Psoas muscle (tissue), 8 donors: ENCODE measurements around the gene KLHL26. TPM values are rescaled to one million over a fixed set of nuclear protein-coding genes. Genes with fewer than 3 reads are reported as not detected.

Experiments
- ATAC-seq, 4 donors: fragments of 200-7000 bp; cut with Tn5 transposase; one replicate each; pipeline ENCODE4 v1.9.1; 2020; ENCODE audit warnings: moderate library complexity in 3 of 4, mild to moderate bottlenecking in 2 of 4
- DNase-seq, 2 donors: peaks; one replicate each; pipeline ENCODE4 v3.0.0-alpha.2; 2020
- H3K27ac ChIP-seq: fragments of 200-600 bp; one replicate; pipeline ENCODE4 v1.8.0; 2022
- H3K27me3 ChIP-seq, 3 donors: fragments of 200-600 bp in 1 of 3; one replicate each; pipeline versions ENCODE4 v1.6.1 to v1.8.0; 2013 to 2022; ENCODE audit warnings: low read length in 2 of 3, mild to moderate bottlenecking in 2 of 3, moderate library complexity in 1 of 3; ENCODE audit not compliant: insufficient read depth in 3 of 3
- H3K36me3 ChIP-seq, 2 donors: fragments of 200-600 bp in 1 of 2; one replicate each; pipeline versions ENCODE4 v1.6.1 to v1.8.0; 2013 to 2022; ENCODE audit warnings: low read depth in 1 of 2, mild to moderate bottlenecking in 1 of 2, moderate library complexity in 1 of 2; ENCODE audit not compliant: insufficient read depth in 1 of 2
- H3K4me1 ChIP-seq: fragments of 200-600 bp; one replicate; pipeline ENCODE4 v1.8.0; 2022
- H3K4me3 ChIP-seq: fragments of 200-600 bp; one replicate; pipeline ENCODE4 v1.8.0; 2022; ENCODE audit warnings: mild to moderate bottlenecking
- H3K9me3 ChIP-seq: fragments of 200-600 bp; one replicate; pipeline ENCODE4 v1.8.0; 2022
- CTCF ChIP-seq: fragments of 200-600 bp; IDR thresholded peaks from one replicate; pipeline ENCODE4 v1.8.0; 2022; ENCODE audit warnings: antibody characterized with exemption
- WGBS, 3 donors: extraction: QIAGEN DNeasy Blood & Tissue Kit; methylation state at CpG; one replicate each; pipeline versions ENCODE4 v1.1.6 to v1.1.7; 2013; 5-methylcytosine and 5-hydroxymethylcytosine counted together
- intact Hi-C, 2 donors: fragments of 100-400 bp; cut with DNase I; formaldehyde crosslinking; loops; one replicate each; pipeline versions ENCODE4 v1.11.0 to v1.14.2; 2022
- polyA plus RNA-seq, 3 donors: library from polyadenylated mRNA; stranded (reverse); fragments of 200-250 nt; gene quantifications; one replicate each; pipeline ENCODE4 v1.2.3, GENCODE V29; 2013
- total RNA-seq, 4 donors: library from RNA; stranded (reverse); fragmentation: NEBNext Ultra II Directional in 2 of 4; extraction: Animal tissue kit (Norgen Biotek cat#: 25700) in 2 of 4; gene quantifications; one replicate each; pipeline versions ENCODE4 v1.2.1 to v1.2.4, GENCODE V29; 2021 to 2023
- donor health status: healthy with polysubstance abuse.
- donor health status: DM: no; HTN: no; CAD: no; lungs with moderate emphysema.
- donor health status: Bipolar disorder and iron deficiency.
- donor health status: healthy.
- donor health status: DM: yes; HTN: yes; CAD: no.
- donor health status: DM: no; HTN: no; CAD: no.
- donor health status: DM: no; HTN: no; CAD: no.
- donor health status: DM: yes; HTN: yes; CAD: no.

The KLHL26 gene
- total and polyA plus RNA-seq, 7 donors = 3.1 to 9.9 (median 5.2) TPM

- Histone ChIP-seq H3K4me1 (peaks cover 46% of the 10 kb centered on the region), H3K4me3 (no peak overlapping the region), H3K36me3 (no peaks in the 10 kb centered on the region), H3K9me3 (no peaks in the 10 kb centered on the region), H3K27ac (peak overlapping the region; percentile 81), H3K27me3 (no peaks in the 10 kb centered on the region)
- TF ChIP-seq CTCF = no peak
- ATAC-seq (no peak), DNase-seq (no peak)
- WGBS, 3 donors = 88 to 93% (median 91%) methylated on average over 10 of the region's 10 CpGs
- intact Hi-C loops = no loop called here
Observed at GRCh38 chr19:18647807-18648206, 11.0 kb downstream of the KLHL26 start.

DNA sequence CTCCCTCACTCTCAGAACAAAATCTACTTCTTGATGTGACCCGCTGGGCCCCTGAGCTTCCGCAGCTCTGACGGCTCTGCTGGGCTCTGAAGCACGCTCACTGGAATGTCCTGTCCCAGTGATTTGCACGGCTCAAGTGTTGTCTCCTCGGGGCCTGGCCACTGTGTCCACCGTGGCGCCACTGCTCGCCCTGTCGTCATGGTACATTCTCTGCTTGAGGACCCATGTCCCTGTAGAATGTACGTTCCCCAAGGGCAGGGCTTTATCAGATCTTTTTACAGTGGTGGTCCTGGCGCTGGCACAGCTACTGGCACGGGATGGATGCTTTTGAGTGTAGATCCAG lies 12.1 kb downstream of the KLHL26 start:
- no peak for TF ChIP-seq CTCF
- no peaks in the 10 kb centered on the region for H3K36me3 ChIP-seq
- 23 to 27% (median 25%) methylated on average over 13 of the region's 13 CpGs for WGBS, 3 donors
- intact Hi-C loops = no loop called here
- peak overlapping the region; percentile 43 for H3K4me3 ChIP-seq
- ATAC-seq (peak; percentile 60 to 76 (median 70)), DNase-seq (peak; percentile 61 to 82)
- no peaks in the 10 kb centered on the region for H3K9me3 ChIP-seq
- peak overlapping the region; percentile 81 for H3K27ac ChIP-seq
- H3K27me3 ChIP-seq = no peaks in the 10 kb centered on the region
- peaks cover 46% of the 10 kb centered on the region for H3K4me1 ChIP-seq

DNA sequence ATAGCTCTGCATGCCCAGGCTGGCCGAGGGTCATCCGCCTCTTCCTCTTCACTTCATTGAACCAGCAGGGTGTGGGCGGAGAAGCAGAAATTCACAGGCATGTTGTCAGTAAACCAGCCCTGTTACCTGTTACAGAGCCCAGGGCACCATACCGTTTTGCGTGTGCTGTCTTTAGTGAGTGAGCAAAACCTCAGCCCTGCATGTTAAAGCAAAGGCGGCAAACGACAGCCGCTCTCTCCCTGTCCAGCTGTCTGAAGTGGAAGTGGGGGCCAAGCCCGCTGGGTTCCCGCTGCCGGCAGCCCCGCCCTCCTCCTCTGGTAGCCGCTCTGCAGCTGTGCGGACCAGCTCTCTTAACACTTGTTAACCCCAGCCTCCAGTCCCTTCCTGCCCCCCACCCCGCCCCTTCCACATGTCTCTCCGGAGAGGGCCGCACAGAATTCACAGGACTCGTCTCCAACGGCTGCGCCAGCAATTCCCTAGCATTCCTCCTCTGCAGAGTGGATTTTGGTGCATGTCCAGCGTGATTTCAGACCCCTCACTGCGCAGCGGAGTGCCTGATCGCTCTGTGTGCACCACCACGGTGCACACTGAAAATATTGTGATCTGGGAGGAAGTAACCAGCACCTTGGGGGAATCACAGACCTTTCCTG lies 12.7 kb downstream of the KLHL26 start:
- Histone ChIP-seq H3K9me3 (no peaks in the 10 kb centered on the region), H3K36me3 (no peaks in the 10 kb centered on the region), H3K4me3 (peak overlapping the region; percentile 43), H3K4me1 (peaks cover 46% of the 10 kb centered on the region), H3K27ac (peak overlapping the region; percentile 81), H3K27me3 (no peaks in the 10 kb centered on the region)
- ATAC-seq = peak; percentile 72 to 84 (median 80)
- WGBS, 3 donors = 13 to 23% (median 17%) methylated on average over 25 of the region's 25 CpGs
- TF ChIP-seq CTCF = no peak
- peak; percentile 77 to 91 for DNase-seq
- intact Hi-C loops = loop anchor here in 1 of 2 donors (10.0 kb wide), 1 partner anchor 185 kb away; no protein-coding TSS in a partner anchor

DNA sequence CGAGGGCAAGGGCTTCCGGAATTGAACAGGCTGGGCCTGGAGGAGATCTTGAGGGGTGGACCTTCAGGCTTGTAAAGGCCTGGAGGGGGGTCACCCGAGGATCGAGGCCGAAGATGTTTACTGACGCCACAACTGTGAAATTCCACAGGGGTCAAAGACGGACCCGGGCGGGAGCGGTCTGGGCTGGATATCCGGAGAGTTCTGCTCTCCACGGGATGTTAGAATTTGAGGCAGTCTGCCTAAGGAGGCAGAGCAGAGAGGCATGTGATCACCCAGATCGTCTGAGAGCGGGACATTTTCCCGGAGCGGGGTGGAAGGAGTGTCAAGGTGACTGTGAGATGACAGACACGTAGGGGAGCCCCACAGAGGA lies 13.2 kb downstream of the KLHL26 start:
- Histone ChIP-seq H3K27ac (peak overlapping the region; percentile 81), H3K36me3 (no peaks in the 10 kb centered on the region), H3K4me3 (peak overlapping the region; percentile 43), H3K4me1 (peaks cover 42% of the 10 kb centered on the region), H3K27me3 (no peaks in the 10 kb centered on the region), H3K9me3 (no peaks in the 10 kb centered on the region)
- DNase-seq (peak; percentile 53 to 85), ATAC-seq (peak; percentile 24 to 67 (median 46))
- TF ChIP-seq CTCF = no peak
- intact Hi-C loops = loop anchor here in 1 of 2 donors (10.0 kb wide), 1 partner anchor 185 kb away; no protein-coding TSS in a partner anchor
- 7 to 21% (median 10%) methylated on average over 17 of the region's 17 CpGs for WGBS, 3 donors
